GM18526 (cell line): ENCODE results near the gene PAWR.

Source experiments
- POLR2A ChIP-seq: IDR thresholded peaks from 3 replicates; pipeline ENCODE4 v1.6.1; 2011; ENCODE audit not compliant: insufficient read length; ENCODE audit errors: extremely low read depth

The PAWR gene

DNA sequence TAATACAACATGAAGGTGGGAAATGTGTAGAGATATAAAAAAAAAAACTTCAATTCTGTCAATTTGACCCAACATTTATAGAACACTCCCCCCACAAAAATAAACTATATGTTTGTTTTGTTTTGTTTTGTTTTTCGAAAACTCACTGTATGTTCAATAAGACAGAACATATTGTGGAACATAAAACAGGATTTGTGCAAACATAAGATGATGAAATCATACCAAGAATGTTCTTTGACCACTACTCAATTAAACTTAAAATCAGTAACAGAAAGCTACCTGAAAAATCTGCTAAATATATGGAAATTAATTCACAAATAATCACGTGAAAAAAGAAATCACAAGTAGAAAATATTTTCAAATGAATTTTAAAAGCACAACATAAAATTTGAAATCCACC, 61.2 kb downstream of the PAWR start:
- no peak for TF ChIP-seq POLR2A

DNA sequence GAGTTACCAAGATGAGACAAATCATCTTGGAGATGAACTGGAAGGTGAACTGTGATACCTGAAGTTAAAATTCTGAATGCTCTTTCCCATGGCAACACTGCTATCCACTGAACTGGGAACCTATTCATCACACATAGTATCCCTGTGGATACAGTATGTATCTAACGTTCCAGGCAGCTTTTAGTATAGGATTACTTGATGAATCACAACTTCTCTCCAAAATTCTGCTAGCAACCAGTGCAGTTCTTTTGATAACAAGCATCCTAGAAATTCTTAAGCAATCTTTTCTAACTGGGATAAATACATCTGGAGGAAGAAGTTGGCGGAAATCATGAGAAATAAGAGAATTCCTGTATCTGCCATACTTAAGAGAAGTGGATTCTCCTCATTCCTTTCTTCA, 66.4 kb downstream of the PAWR start:
- no peak for TF ChIP-seq POLR2A

DNA sequence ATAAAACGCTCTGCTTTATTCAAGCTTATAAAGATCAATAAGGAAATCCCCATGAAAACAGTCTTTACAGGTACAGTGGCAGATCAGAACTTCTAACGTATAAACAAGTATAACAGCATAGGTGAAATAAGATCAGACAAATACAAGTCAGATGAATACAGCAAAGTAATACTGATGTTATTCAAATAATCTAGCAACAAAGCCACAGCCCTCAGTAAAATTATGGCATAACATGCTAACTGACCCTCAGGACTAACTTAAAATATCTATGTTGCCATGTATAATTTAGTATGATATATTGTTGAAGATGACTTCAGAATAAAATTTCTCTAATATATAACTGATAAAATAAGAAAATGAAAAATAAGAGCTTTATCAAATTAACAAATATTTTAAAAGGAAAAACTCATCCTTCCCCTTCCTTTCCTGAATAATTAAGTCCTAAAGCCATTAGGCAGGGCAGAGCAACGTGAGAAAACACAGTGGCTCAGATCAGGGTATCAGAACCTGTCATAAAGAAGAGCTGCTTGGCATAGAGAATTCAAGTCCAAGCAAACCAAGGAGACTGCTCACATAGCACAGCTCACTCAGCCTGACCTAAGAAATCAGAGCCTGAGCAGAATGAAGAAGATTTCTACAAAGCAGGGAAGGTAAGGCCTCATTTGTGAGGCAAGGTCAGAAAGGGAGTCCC, 70.7 kb downstream of the PAWR start:
- TF ChIP-seq POLR2A, result no peak

DNA sequence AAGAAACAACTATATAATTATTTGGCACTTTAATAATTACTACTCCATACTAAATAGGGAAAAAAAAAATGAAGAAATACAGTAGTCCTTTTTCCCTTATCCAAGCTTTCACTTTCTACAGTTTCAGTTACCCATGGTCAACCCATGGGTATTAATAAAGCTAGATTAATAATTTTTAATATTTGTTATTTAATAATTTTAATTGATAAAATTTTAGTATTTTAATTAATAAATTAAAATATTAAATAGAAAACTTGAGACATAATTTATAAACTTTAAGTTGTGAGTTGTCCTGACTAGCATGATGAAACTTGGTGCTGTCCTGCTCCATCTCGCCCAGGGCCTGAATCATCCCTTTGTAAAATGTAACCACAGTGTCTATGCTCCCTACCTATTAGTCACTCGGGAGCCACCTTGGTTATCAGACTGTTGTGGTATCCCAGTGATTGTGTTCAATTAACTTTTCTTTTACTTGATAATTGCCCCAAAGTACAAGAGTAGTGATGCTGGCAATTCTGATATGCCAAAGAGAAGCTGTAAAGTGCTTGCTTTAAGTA, 71.8 kb downstream of the PAWR start:
- TF ChIP-seq POLR2A, result no peak

DNA sequence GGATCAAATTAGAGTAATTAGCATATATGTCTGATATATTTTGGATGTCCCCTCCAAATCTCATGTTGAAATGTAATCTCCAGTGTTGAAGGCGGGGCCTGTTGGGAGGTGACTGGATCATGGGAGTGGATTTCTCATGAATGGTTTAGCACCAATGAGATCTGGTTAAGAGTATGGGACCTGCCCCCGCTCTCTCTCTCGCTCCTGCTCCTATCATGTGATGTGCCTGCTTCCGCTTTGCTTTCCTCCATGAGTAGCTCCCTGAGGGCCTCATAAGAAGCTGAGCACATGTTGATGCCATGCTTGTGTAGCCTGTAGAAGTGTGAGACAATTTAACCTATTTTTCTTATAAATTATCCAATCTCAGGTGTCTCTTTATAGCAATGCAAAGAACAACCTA, 73.1 kb downstream of the PAWR start:
- TF ChIP-seq POLR2A, result no peak

DNA sequence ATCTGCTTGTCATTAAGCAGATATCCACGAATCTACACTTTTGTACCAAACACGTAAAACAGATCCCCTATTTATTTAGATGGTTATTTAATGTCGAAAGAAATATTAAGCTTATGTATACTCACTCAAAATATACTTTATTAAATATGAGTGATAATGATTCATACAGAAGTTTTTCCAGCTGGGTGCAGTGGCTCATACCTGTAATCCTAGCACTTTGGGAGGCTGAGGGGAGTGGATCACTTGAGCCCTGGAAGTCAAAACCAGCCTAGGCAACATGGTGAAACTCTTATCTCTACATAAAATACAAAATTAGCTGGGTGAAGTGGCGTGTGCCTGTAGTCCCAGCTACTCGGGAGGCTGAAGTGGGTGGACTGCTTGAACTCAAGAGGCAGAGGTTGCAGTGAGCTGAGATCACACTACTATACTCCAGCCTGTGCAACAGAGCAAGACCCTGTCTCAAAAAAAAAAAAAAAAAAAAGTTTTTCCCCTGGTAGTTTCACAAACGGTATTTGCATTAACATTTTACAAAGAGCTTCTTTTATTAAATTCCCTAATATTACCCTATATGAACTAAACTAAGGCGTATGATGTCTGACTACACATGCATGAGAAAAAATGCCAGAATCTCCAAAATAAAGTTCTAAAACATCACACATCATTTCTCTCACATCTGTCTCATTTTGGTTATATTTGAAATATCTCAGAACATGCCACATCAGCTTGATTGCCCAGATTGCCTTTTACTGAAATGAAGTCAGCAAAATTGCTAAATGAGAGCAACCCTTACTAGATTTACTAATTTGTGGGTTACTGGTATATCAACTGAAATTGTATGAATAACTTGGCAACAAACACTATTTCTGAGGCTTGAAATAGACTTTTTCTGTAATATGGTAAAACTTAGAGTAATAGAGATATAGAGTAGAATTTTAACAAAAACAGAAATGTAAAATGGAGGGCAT, 74.9 kb downstream of the PAWR start:
- TF ChIP-seq POLR2A, result no peak

DNA sequence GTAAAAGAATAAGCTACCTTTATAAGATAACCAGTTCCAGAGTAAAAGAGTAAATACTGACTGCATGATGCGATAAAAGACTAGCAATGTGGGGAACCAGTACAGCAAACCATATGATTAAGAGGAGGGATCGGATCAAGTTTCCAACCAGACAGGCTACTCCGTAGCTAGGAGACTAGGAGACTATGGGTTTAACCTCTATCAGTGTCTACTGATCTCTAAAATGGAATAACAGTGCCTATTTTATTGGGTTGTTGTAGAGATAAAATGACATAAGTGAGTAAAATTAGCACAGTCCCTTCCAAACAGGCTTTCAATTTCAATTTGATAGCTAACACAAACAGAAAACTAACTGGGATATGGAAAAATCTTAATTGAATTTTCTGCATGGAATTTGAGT, 76.0 kb downstream of the PAWR start:
- TF ChIP-seq POLR2A, result no peak

DNA sequence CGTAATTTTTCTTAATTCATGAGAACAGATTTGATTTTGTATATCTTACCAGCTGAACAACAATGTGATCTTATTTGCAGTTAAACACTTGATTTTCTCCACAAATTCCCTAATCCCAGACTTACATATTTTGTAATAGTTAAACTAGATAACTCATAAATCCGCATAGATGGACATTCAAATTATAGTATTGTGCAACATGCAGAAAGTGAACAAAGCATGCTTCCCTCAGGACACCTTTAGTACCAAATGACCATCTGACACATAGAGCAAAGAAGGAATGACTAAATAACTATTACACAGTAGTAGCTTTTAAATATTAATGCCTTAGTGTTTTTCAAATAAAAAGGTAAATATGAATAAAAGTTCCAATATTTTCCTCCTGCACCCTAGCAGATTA, 88.9 kb downstream of the PAWR start:
- no peak for TF ChIP-seq POLR2A

DNA sequence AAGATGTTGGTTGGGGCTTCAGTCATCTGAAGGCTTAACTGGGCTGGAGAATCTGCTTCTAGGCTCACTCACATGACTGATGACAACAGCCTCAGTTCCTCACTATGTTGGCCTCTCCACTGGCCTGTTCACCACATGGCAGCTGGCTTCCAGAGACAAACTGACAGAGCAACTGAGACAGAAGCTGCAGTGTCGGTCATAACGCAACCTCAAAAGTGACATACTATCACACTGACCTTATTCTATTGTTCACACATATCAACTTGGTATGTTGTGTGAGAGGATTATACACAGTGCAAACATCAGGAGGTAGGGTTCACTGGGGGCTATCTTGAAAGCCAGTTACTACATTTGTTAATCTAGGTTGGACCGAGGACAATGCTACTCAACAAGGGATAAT, 92.9 kb downstream of the PAWR start:
- no peak for TF ChIP-seq POLR2A

DNA sequence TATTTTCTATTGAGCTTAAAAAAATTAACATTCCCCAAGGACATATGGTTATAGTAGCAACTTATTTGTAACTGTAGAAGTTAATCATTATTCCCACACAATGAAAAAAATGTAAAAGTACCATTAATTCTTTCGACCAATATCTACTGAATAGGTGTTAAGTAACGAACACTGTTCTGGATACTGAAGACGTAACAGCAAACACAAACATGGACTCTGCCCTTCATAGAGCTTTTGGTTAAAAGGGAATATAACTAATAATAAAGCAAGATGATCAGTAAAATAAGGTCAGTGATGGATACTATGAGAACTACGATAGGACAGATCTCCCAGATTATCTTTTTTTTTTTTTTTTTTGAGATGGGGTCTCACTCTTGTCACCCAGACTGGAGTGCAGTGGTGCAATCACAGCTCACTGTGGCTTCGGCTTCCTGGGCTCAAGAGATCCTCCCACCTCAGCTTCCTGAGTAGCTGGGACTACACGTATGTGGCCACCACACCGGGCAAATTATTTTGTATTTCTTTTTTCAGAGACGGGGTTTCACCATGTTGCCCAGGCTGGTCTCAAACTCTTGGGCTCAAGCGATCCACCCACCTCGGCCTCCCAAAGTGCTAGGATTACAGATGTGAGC, 93.9 kb downstream of the PAWR start:
- no peak for TF ChIP-seq POLR2A

DNA sequence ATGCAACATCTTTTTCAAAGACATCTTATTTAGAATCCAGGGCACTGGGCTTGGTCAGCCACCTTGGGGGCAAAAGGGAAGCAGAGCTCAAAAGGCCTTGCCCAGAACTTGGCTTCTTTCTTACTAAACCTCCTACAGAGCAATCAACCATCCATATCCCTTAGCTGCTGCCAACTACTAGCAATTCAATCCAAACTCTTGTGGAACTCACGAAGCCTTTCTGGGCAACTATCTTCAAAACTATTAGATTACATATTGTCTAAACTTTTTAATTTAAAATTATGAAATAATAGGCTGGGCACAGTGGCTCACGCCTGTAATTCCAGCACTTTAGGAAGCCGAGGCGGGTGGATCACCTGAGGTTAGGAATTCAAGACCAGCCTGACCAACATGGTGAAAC, 95.5 kb downstream of the PAWR start:
- TF ChIP-seq POLR2A, result no peak

DNA sequence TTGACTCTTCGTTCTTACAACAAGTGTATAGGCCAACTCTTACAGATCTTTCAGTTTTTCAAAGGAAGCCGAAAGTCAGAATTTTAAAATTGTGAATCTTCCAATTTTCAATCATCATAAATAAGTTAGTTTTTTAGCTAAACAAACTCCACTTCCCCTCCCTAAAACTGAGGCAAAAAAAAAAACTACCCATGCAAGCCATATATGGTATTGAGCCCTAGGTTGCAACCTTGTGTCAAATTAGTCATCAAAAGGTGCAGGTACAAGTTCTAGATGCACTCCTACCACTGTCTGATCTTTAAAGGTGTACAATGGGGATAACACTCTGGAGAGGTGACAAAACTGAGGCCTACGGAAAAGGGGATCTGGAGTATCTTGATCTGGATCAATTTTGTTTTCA, 97.9 kb downstream of the PAWR start:
- TF ChIP-seq POLR2A, result no peak

DNA sequence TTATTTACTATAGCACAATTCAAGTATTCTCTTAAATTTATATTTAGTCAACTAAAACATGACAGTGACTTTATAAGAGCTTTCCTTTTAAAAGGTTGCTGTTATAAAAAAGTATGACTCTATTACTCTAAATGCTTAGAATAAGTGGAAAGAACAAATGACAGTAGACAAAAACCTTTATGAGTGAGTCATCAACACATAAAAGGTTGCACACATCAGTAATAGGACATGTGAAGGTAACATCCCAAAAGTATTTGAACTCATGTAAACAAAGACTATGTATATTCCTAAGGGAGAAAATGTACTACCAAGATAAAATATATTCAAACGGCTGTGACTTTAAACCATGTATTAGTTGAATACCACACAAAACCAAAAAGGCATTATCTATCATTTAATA, 98.8 kb downstream of the PAWR start:
- TF ChIP-seq POLR2A, result no peak

DNA sequence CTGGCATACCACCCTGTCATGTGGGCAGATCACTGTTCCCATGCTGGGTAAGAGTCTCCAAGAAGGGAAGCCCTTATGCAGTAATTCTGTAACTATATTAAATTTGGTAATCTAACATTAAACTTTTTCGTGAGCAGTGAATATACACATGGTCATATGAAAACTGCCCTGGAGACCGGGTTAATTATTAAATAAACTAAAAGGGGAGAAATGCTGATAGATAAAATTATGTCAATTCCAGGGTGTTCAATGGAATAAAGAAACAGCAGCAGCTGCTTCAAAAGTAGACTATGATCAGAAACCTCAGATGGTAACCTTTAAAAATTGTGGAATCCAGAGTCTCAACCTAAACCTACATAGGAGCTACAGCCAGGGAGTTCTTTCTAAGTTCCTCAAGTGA, 100.0 kb downstream of the PAWR start:
- no peak for TF ChIP-seq POLR2A

DNA sequence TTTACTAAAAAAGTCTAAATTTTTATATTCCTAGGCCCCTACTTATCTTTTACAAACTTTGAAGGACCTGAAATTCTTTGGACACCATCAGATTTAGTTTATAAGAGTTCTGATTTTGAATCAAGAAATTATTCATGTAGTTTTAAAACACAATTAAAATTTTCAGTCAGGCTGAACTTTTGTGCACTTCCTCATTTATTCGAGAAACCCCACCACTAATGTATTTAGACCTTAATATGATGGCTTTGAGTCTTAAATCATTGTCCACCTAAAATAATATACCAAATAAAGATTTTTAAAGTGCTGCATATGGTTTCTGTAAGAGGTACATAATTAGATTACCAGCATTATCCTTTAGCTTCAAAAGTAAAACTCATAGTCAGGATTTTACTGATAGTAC, 103.4 kb downstream of the PAWR start:
- no peak for TF ChIP-seq POLR2A

DNA sequence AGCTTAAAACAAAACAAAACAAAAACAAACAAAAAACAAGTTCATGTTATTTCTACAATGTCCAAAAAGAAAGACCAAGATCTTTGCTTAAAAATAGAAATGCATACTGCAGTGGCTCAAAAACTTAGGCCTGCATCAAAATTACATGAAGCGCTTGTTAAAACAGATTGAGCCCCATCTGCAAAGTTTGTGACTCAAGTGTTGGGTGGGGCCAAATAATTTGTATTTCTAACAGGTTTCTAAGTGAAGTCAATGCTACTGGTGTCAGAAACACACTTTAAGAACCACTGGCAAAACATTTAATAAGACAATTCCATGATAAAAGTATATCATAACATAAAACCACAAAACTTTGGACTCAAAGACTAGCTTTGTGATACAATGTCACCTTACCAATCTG, 105.6 kb downstream of the PAWR start:
- TF ChIP-seq POLR2A, result no peak

DNA sequence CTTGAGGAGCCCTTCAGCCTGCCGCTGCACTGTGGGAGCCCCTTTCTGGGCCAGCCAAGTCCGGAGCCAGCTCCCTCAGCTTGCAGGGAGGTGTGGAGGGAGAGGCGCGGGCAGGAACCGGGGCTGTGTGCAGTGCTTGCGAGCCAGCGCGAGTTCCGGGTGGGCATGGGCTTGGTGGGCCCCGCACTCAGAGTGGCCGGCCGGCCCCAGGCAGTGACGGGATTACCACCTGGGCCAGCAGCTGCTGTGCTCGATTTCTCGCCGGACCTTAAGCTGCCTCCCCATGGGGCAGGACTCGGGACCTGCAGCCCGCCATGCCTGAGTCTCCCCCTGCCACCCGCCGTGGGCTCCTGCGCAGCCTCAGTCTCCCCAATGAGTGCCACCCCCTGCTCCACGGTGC, 116.9 kb downstream of the PAWR start:
- TF ChIP-seq POLR2A, result no peak
